ENCODE data around the gene PIP5K1B.

The PIP5K1B gene

DNA sequence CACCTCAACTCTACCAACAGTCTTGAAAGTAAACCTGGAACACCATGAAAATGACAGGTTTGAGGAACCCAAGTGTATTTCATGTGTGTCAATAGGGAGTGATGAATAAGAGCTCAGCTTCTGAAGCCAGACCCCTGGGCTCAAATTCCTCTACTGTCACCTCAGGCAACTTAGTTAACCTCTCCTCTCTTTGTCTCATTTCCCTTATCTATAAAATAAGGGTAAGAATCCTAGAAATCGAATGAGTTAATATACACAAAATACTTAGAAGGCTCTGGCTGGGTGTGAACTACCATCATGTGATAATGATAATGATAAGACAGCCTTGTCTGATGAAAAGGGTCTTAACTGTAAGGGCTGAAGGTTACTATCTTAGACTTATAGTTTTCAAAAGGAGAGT lies 66.3 kb downstream of the PIP5K1B start:
- no peak for DNase-seq (ENCODE audit: low read depth in 2 of 2)

- no peak for DNase-seq (ENCODE audit: low read depth in 2 of 2)
These were observed 70.1 kb downstream of the PIP5K1B start for GRCh38 chr9:68775003-68775730.

DNA sequence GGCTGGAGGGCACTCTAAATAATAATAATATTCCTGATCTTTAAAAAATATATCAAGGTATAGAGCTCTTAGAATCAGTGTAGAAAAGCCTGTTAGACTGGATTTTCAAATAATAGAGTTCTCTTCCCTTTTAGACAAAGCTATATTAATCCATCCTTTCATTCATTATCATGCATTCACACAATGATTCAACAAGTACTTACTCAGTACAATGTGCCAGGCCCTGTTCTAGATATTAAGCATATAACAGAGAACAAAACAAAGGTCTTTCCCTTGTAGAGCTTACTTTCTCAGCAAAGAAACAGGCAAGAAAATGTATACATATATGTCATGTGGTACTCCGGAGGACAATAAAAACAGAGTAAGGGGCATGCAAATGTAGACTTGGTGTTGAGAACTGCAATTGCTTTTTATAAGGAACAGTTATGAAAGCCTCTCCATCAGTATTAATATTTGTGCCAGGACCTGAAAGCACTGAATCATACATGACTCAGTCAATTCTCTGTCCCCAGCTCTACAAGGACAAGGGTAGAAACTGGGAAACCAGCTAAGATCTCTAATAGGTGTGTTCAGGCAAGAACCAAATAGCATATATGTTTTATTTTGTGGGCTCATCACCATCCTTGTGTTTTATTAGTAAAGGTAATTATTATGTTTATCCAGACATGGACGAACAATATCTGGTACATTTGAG lies 72.2 kb downstream of the PIP5K1B start:
- no peak for DNase-seq (ENCODE audit: low read depth in 2 of 2)

- no peak for DNase-seq (ENCODE audit: low read depth in 2 of 2)
These were observed 73.6 kb downstream of the PIP5K1B start for GRCh38 chr9:68778635-68779034.

GRCh38 chr9:68779558-68780379 lies 74.7 kb downstream of the PIP5K1B start:
- DNase-seq (ENCODE audit: low read depth in 2 of 2) = peak; percentile 90

DNA sequence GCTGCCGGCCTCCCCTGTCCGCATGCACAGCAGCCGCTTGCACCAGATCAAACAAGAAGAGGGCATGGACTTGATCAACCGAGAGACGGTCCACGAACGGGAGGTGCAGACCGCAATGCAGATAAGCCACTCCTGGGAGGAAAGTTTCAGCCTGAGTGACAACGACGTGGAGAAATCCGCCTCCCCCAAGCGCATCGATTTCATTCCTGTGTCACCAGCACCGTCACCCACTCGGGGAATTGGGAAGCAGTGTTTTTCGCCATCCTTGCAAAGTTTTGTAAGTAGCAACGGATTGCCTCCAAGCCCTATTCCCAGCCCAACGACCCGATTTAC lies 75.3 kb downstream of the PIP5K1B start:
- DNase-seq (ENCODE audit: low read depth in 2 of 2) = no peak

GRCh38 chr9:68780720-68781119 lies 75.7 kb downstream of the PIP5K1B start:
- no peak for DNase-seq (ENCODE audit: low read depth in 2 of 2)

DNA sequence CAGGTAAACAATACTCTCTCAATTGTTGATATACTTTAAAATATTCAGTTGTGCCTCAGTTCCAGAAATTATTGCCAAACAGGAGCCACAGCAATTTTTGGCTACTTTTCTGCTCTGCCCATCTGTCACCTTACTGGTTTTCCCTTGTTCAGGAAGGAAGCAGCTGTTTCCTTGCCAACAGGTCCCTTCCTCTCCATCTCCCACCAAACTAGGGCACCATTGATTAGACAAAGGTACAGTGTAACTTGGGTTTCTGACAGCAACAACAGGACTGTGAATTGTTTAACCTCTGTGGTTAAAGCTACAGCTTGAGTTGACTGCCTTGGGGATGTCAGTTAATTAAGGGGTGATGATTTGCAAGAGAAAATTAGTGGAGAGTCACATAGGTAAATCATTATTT lies 76.9 kb downstream of the PIP5K1B start:
- DNase-seq (ENCODE audit: low read depth in 2 of 2) = no peak

DNA sequence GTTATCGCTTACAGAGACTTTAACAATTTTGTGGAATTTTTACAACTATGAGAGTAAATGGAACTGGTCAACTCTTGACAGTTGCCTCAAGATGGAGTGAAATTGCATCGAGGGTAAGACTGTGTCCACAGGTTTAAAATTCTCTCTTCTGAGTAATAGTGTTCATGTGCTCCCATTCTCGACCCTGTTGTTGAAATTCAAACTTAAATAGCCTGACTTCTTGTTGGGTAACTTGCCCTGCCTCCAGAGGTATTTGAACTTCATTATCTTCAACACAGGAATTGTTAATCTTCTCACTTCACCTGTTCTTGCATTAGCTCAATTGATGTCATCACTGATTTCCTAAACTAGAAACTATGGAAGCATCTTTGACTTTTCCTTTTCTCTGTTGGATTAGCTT lies 77.5 kb downstream of the PIP5K1B start:
- DNase-seq (ENCODE audit: low read depth in 2 of 2) = no peak

DNA sequence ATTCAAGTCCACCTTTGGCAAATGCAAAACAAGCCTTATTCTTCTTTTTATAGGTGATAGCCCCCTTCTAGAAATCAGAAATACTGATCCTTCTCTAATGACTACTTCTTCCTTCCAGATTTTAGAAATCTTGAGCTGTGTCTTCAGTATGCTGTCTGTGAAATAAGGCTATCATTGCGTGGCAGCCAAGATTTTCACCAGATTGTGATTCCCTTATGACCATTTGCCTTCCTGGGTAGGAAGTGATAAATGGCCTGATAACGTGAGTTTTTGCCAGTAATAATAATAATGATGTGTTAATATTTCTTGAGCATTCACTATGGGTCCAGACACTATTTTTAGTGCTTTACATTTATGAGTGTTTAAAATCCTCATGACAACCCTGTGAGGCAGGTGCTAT lies 80.9 kb downstream of the PIP5K1B start:
- no peak for DNase-seq (ENCODE audit: low read depth in 2 of 2)

GRCh38 chr9:68791169-68791568 lies 86.1 kb downstream of the PIP5K1B start:
- no peak for DNase-seq (ENCODE audit: low read depth in 2 of 2)

DNA sequence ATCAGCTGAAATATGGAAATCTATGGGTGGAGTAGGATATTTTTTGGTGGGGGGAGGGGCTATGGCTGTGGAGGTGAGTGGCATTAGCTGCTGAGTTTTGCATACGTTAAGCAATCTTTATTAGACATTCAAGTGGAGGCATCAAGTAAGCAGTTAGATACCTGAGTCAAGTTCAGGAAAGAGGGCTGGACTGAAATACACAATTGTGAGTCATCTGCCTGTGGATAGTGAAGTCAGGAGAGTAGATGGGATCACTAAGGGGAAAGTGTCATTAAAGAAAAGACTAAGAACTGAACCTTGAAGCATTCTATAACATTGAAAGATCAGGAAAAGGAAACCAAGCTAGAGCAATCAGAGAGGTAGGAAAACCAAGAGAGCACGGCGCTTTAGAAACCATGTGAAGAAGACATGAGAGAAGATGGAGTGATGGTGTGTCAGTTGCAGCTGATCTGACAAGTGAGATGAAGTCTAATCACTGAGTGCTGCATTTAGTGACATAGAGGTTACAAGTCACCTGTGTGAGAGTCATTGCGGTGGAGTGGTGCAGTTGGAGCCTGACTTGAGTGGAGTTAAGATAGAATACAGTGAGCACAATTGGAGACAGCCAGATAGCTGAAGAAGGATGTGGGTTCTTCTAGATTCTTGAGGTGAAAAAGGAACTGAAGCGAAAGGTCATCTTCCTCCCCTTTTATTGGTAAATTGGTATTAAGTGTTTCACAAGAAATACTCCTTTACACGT lies 88.7 kb downstream of the PIP5K1B start:
- no peak for DNase-seq (ENCODE audit: low read depth in 2 of 2)

DNA sequence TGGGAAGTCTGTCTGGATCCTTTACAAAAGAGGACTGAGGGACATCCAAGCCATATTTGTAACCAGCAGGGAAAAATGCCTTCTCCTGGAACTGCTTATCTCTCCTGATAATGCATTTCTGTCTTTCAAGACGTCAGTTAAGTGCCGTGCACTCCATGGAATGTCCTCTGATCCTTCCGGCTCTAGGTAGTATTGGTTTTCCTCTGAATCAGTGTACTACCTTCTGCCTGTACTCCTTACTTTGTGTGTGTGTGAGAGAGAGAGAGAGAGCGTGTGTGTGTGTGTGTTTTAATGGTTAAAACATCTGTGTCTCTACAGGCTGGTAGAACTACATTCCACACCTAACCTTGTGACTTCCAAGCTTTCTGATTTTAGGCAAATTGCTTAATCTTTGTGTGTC lies 89.9 kb downstream of the PIP5K1B start:
- DNase-seq (ENCODE audit: low read depth in 2 of 2) = no peak

DNA sequence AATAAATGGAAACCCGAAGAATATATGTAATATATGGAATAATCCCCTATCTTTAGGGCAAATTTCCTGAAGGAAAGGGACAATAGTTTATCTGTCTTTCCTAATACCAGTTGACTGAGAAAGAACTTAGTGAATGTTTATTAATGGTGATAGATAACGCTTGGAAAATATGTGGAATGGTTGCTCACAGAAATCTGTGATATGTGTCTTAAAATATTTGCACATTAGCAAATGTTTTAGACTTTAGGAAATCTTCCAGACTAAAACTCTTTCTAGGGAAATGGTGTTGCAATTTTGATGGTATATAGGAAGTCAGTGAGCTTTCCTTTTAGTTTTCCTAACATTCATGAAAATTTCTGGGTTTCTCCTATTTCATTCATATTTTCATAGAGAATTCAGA lies 90.4 kb downstream of the PIP5K1B start:
- no peak for DNase-seq (ENCODE audit: low read depth in 2 of 2)

GRCh38 chr9:68797116-68797515 lies 92.1 kb downstream of the PIP5K1B start:
- DNase-seq (ENCODE audit: low read depth in 2 of 2) = no peak

DNA sequence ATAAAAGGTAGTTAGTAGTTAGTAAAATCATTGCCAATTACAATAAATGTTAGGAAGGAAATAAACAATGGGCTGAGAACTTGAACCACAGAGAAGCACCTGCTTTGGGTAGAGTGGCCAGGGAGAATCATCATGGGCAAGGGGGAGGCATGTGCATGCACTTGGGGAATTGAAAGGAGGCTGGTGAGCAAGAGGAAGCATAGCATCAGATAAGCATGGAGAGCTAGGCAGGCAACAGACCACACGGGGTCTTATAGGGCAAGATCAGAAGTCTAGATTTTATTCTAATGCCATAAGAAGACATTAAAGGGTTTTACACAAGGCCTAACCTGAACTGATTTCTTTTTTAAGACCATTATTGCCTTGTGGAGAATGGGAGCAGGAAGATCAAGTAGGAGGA lies 93.4 kb downstream of the PIP5K1B start:
- no peak for DNase-seq (ENCODE audit: low read depth in 2 of 2)

- DNase-seq (ENCODE audit: low read depth in 2 of 2) = no peak
These were observed 95.8 kb downstream of the PIP5K1B start for GRCh38 chr9:68800836-68801235.

DNA sequence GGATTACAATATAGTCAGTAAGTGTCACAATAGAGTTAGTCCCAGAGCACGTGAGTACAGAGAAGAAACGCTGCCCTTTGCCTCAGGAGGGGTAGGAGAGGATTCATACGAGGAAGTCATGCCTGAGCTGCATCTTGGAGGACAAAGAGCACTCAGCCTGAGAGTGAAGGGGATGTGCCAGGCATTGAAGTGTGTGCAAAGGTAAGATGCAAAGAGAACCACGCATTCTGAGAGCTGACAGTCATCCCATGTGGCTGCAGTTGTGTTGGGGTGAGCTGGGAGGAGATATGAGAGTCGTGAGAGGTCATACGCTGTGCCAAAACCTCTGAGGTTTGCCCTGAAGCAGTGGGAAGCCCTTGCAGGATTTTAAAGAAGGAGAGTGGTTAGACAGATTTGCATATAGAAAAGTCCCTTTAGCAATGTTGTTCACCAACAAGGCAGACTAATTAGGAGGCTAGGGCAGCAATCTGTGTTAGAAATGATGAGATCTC lies 97.5 kb downstream of the PIP5K1B start:
- DNase-seq (ENCODE audit: low read depth in 2 of 2) = peak in 1 of 2 experiments; percentile 26

DNA sequence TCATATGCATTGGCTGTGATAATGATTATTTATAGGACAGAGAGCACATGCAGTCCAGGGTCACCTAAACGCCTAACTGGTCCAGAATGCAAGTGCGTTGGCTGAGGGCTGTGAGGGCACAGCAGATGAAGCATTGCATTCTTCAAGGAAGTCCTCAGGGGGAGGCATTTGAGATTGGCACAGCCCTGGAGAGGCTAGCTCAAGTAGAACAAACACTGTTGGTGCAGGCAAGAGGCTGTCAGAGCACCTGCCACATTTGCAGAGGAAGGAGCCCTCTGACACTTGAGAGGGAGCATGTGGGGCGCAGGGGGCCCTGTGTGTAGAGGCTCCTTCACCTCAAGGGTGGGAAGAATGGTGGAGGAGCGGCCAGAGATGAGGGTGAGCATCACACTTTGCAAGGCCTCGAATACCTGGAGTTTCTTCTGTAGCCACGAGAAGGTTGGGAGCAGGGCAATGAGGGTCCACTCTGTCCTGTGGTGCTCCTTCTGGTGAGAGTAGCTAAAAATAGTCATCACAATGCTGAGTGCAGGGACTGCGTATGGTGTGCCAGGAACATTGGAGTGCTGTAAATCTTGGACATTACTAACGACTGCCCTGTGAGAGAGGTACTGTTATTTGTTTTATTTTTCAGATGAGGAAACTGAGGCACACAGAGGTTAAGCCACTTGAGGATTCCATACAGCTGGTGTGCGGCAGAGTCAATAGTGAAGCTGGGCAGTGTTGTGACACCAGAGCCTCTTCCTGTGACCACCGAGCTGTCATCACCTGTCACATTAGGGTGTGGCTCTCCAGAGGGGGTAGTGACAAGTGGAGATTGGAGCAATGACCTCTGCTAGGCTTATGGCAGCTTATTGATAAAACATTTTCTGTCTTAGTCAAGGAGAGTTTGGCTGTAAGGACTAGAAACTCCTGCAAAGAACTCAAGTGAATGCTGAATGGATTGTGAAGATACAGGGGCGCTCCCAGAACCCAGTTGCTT lies 100.2 kb downstream of the PIP5K1B start:
- DNase-seq (ENCODE audit: low read depth in 2 of 2) = no peak

GRCh38 chr9:68805890-68806517 lies 101.0 kb downstream of the PIP5K1B start:
- no peak for DNase-seq (ENCODE audit: low read depth in 2 of 2)
